Fibroblast of lung (primary cell): ENCODE results near the gene SPTBN5.

Source experiments
- EZH2 ChIP-seq: IDR thresholded peaks from 2 replicates; pipeline ENCODE4 v1.5.1; 2012; ENCODE audit warnings: low read length, control low read depth, mild to moderate bottlenecking; ENCODE audit errors: missing control alignments
- TF ChIP-seq, protein P1 (sequence below), 2 donors: IDR thresholded peaks in 1 of 2; conservative IDR thresholded peaks in 1 of 2; 1 replicate in 1 of 2; 2 replicates in 1 of 2; pipeline ENCODE4 v1.5.1; 2011 to 2012; ENCODE audit warnings: low read length in 2 of 2, control low read depth in 1 of 2, inconsistent platforms in 1 of 2, low read depth in 1 of 2, mild to moderate bottlenecking in 1 of 2

DNA sequence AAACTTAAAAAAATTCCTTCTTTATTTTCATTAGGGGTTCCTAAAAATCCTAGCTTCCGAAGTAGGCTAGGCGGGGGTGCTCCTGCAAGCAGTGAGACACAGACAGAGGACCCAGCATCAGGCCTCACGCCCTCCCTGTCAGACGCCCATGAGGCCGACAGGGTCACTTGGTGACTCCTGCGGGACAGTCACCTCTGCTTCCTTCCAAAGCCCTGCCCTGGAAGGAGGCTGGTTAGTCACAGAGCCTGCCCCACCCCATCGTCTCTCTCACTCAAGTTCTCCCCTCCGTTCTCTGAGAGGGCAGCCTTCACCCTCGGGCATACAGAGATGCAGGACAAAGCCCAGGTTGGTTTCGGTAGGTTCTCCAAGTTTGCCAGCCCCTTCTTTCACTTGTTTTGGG is 39.9 kb upstream of the SPTBN5 start:
- TF ChIP-seq EZH2 = no peak
- TF ChIP-seq, protein P1, sequence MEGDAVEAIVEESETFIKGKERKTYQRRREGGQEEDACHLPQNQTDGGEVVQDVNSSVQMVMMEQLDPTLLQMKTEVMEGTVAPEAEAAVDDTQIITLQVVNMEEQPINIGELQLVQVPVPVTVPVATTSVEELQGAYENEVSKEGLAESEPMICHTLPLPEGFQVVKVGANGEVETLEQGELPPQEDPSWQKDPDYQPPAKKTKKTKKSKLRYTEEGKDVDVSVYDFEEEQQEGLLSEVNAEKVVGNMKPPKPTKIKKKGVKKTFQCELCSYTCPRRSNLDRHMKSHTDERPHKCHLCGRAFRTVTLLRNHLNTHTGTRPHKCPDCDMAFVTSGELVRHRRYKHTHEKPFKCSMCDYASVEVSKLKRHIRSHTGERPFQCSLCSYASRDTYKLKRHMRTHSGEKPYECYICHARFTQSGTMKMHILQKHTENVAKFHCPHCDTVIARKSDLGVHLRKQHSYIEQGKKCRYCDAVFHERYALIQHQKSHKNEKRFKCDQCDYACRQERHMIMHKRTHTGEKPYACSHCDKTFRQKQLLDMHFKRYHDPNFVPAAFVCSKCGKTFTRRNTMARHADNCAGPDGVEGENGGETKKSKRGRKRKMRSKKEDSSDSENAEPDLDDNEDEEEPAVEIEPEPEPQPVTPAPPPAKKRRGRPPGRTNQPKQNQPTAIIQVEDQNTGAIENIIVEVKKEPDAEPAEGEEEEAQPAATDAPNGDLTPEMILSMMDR (conservative IDR thresholded peaks at IDR 0.05 in 1 of 2, IDR thresholded peaks at IDR 0.05 in 1 of 2; ENCODE audit: low read depth in 1 of 2, low read length in 2 of 2) = no peak
